ENCODE measurements around the gene MCL1. TPM values are rescaled to one million over a fixed set of nuclear protein-coding genes. Genes with fewer than 3 reads are reported as not detected.
"Not testable (repeated sequence)": the region's sequence is repeated elsewhere in the genome, so short reads cannot be mapped to it uniquely, and the experiment has no call there.

MCL1 gene
- total and polyA plus RNA-seq, 9 donors: 74.2 to 280 (median 145) TPM

DNA sequence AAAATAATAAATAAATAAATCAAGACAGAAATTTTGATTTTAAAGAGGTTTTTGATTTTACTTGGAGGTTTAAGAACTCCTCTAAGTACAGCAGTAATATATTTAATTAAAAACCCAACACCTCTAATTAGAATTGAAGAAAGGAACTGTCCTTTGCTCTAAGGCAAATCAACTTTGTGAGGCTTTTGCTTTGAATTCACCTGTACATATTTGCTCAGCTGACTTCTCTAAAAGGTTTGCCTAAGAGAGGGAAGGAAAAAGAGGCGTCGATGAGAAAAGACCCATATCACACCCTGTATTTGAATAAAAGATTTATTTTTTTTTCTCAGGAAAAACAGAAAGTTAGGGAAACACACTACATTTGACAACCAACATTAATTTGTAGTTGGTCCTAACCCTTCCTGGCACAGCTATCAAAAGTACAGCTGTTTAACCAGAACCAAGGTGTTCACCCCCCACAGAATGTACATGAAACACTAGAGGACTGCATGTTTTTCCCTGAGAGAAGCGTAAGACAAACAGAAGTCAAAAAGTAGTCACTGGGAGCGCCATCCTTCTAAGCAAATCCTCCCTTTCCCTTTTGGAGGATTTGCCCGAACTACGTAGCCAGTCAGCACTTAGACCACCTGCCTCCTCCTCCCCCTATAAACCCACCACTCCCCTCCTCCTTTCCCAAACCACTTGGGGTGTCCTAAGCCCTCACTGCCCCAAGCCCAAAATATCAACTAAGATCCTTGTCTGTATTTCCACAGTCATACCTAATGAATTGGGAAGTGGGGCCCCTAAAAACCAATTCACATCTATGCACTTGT, 4.9 kb downstream of the MCL1 start:
- Histone ChIP-seq H3K9me3 (no peaks in the 10 kb centered on the region), H3K36me3 (no peaks in the 10 kb centered on the region), H3K27me3 (no peaks in the 10 kb centered on the region), H3K4me3 (peak overlapping the region; percentile 93), H3K4me1 (ENCODE audit: insufficient read depth) (peaks cover 12% of the 10 kb centered on the region), H3K27ac (no peak overlapping the region)
- intact Hi-C loops (cut with DNase I): no loop called here
- 24 to 38% (median 37%) methylated on average over 6 of the region's 6 CpGs for WGBS, 3 donors
- DNase-seq: peak in 2 of 5 donors; percentile 1 to 13
- no peak for TF ChIP-seq EP300 (IDR thresholded peaks at IDR 0.05)
- no peak for TF ChIP-seq POLR2A (IDR thresholded peaks at IDR 0.05)
- no peak for TF ChIP-seq CTCF (IDR thresholded peaks at IDR 0.05)

- not testable (repeated sequence) for H3K27ac ChIP-seq
- H3K4me1 ChIP-seq (ENCODE audit: insufficient read depth): peaks cover 18% of the 10 kb centered on the region
- peak in 2 of 5 donors; percentile 13 to 23 for DNase-seq
Observed at GRCh38 chr1:150573648-150574071, 5.8 kb downstream of the MCL1 start.

GRCh38 chr1:150572918-150573647, 6.3 kb downstream of the MCL1 start:
- peak in 1 of 5 donors; percentile 15 for DNase-seq
- H3K4me3 ChIP-seq: no peak overlapping the region

More at GRCh38 chr1:150573648-150574071, 5.8 kb downstream of the MCL1 start:
- H3K9me3 ChIP-seq; H3K4me3 ChIP-seq; H3K36me3 ChIP-seq; H3K27me3 ChIP-seq; intact Hi-C loops (cut with DNase I): not testable (repeated sequence)
- WGBS, 3 donors: 65 to 87% (median 74%) methylated on average over 13 of the region's 13 CpGs

GRCh38 chr1:150568594-150568966, 10.8 kb downstream of the MCL1 start:
- H3K36me3 ChIP-seq: no peaks in the 10 kb centered on the region
- TF ChIP-seq EP300 (IDR thresholded peaks at IDR 0.05): no peak
- no peak for TF ChIP-seq CTCF (IDR thresholded peaks at IDR 0.05)
- no peak for TF ChIP-seq POLR2A (IDR thresholded peaks at IDR 0.05)
- no peaks in the 10 kb centered on the region for H3K27me3 ChIP-seq
- peak overlapping the region; percentile 27 for H3K4me3 ChIP-seq
- peaks cover 41% of the 10 kb centered on the region for H3K4me1 ChIP-seq (ENCODE audit: insufficient read depth)
- intact Hi-C loops (cut with DNase I): loop anchor here in 1 of 4 donors (5.0 kb wide), 1 partner anchor 44 kb away; no protein-coding TSS in a partner anchor
- H3K27ac ChIP-seq: peak overlapping the region; percentile 65 to 91
- H3K9me3 ChIP-seq: no peaks in the 10 kb centered on the region
- no peak for DNase-seq

More at GRCh38 chr1:150572918-150573647, 6.3 kb downstream of the MCL1 start:
- Histone ChIP-seq H3K27me3 (no peaks in the 10 kb centered on the region), H3K36me3 (no peaks in the 10 kb centered on the region), H3K4me1 (ENCODE audit: insufficient read depth) (peaks cover 21% of the 10 kb centered on the region), H3K9me3 (no peaks in the 10 kb centered on the region), H3K27ac (no peak overlapping the region)
- intact Hi-C loops (cut with DNase I): no loop called here
- 43 to 53% (median 50%) methylated on average over 4 of the region's 4 CpGs for WGBS, 3 donors
- TF ChIP-seq CTCF (IDR thresholded peaks at IDR 0.05) (no peak), EP300 (IDR thresholded peaks at IDR 0.05) (no peak), POLR2A (IDR thresholded peaks at IDR 0.05) (no peak)

Measured in ovary (tissue), 9 donors.